Hepatocyte (in vitro differentiated cells): Measurements from ENCODE around the gene PAK5.

Source experiments
- CTCF ChIP-seq: fragments of 200-600 bp; sonication (generic); IDR thresholded peaks from 2 replicates; pipeline ENCODE4 v1.5.1; 2016; ENCODE audit warnings: antibody characterized with exemption, mild to moderate bottlenecking; ENCODE audit not compliant: poor library complexity
- EZH2 ChIP-seq: fragments of 200-600 bp; sonication (generic); IDR thresholded peaks from 2 replicates; pipeline ENCODE4 v1.6.1; 2016; ENCODE audit warnings: antibody characterized with exemption, mild to moderate bottlenecking, borderline replicate concordance

DNA sequence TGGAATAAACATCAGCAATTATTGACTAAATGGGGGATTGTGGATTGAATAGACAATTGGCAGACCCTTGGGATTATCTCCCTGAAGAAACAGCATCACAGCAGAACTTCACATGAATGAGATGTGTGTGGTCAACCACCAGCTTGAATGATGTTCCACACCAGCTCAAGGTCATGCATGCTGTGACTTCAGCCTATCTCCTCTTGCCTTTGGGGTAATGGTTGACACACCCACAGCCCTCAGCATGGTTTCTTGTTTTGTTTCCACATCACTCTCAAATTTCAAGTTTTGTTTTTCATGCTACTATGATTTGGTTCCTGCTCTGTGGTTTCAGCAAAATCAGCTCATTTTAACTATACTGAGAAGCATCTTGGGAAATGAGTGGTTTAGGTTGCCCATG lies 94.3 kb downstream of the PAK5 start:
- TF ChIP-seq CTCF (no peak), EZH2 (no peak)
